CD4-positive, alpha-beta T cell treated with Interleukin-1 beta for 1 hour (primary cell): ENCODE results near the gene CARNS1.
"Not testable (repeated sequence)": the region's sequence is repeated elsewhere in the genome, so short reads cannot be mapped to it uniquely, and the experiment has no call there.

ENCODE experiments used
- DNase-seq, 2 donors: peaks; one replicate each; pipeline ENCODE4 v3.0.0-alpha.2; 2020 to 2022

The CARNS1 gene

DNA sequence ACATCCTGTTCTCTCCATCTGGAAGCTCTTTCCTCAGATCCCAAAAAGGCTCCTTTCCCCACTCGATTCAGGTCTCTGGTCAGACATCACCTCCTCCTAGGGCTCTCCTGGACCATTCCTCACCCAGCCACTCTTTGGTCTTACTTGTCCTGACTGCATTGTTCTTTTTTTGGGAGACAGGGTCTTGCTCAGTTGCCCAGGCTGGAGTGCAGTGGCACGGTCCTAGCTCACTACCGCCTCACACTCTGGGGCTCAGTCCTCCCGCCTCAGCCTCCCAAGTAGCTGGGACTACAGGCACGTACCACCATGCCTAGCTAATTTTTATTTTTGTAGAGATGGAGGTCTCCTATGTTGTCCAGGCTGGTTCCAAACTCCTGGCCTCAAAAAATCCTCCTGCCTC lies 30.0 kb downstream of the CARNS1 start:
- DNase-seq, result no peak

DNA sequence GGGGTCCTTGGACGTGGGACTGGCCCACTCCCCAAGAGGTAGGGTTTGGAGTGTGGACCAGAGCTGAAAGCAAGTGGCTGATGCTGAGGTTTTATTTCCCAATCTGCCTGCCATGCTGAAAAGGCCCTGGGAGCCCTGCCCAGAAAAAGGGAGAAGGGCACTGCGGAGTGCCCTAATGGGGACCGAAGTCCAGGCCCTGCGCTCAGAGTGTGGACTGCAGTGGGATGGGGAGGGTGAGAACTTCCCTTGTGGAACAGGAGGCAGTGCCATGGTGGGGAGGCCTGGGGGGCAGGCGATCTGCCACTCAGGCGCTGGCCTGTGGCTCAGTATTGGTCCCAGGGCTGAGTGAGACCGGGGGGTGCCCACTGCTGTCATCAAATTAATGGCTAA lies 32.7 kb downstream of the CARNS1 start:
- DNase-seq, result no peak

DNA sequence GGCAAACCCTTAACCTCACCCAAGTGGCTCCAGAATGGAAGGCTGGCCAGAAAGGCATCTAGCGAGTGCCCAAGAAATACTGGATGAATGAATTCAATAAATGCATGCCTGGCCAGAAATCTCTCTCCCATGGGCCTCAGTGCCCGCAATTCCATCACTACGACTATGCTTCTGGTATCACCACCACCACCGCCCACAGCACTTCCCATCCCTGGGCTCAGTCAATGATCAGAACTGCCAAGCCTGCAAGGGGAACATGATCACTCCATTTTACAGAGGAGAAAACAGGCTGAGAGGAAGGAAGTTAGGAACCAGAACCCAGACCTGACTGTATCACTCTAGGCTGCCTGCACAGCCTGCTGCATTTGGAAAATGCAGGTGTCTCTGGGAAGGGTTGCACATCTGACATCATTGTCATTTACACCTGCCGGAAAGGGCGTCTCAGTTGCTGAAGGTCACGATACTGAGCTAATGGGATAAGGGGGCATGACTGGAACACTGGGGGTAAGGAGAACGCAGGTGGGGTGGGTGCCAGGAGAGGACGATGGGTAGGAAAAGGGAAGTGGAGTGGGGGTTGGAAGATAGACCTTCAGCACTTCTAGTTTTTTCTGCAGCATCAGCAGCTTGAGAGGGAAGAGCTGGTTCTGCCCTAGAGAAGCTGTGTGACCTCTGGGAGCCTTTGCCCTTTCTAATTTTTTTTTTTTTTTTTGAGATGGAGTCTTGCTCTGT lies 33.8 kb downstream of the CARNS1 start:
- DNase-seq, result no peak

DNA sequence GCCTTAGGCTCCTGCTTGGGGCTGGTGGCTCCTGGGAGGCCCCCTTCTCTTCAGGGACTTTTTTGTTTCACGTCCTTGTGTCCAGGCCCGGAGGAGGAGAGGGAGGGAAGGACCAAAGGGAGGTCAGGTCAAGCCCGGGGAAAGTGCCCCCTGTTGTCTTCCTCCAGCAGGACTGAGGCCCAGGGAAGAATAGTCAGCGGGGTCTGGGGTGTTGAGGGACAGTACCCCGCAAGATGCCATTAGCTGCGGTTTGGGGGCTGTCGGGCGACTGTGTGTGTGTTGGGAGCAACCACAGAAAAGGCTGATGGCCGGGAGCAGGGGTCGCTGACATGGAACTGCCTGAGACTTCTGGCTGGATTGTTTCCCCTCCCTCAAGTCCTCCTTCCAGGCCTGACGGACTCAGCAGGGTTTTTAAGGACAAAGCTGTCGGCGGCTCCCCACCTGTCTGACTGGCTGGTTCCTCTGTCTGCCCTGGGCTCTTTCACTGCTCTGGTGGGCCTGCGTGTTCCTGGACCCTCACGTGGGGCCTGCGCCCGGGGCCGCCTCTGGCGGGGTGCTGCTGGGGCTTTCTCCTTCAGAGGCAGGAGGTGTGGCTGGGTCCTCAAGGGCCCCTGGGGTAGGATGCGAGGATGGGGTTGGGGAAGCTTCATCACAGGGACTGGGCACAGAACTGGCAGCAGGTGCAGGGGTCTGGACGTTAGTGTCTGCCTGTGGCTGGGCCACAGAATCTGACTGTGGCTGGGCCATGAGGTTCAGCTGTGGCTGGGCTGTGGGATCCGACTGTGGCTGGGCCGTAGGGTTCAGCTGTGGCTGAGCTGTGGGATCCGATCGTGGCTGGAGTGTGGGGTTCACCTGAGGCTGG lies 35.5 kb downstream of the CARNS1 start:
- DNase-seq, result no peak

DNA sequence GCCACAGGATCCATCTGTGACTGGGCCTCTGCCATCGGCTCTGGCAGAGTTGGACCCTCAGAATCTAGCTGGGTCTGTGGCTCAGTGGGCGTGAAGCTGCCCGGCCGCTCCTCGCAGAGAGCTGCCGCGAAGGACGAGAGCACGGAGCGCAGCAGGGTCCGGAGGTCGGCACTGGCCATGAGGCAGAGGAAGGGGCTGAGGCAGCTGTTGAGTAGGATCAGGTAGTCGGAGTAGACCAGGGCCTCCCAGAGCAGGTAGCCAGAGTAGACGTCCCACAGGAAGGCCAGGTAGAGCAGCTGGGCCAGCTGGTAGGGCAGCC lies 36.1 kb downstream of the CARNS1 start:
- no peak for DNase-seq

DNA sequence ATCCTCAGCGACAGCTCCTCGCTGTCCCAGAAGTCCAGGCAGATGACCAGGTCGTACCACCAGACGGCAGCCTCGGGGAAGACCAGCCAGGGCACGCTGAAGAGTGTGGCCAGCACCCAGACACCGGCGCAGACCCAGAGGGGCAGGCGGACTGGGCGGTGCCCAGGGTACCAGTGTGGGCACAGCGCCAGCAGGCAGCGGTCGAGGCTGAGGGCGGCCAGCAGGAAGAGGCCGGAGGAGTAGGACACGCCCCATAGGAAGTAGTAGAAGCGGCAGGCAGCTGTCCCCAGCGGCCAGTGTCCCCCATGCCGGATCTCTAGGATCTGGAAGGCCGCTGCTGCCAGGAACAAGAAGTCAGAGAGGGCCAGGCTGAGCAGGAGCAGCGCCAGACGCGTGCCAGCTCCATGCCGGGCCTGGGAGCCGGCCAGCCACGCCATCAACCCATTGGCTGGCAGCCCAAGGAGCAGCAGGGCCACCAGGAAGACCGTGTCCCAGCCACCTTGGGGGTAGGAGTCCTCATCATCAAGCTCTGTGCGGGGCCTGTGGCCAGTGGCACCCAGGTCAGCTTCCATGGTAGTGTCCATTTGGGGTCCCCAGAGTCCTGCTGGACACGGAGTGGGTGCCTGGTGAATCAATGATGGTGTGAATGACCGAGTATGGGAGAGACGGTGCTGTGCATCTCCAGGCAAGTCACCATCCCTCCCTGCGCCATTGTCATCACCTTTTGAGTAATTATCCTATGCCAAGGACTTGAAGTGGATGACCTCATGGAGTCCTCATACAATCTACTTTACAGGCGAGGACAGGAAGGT lies 36.9 kb downstream of the CARNS1 start, which contains the start of gene GPR152:
TSS of gene GPR152 (minus strand) at position 589 of the 812 bp plus-strand sequence. CDS start at position 584, 5 bp downstream.
- DNase-seq, result no peak

DNA sequence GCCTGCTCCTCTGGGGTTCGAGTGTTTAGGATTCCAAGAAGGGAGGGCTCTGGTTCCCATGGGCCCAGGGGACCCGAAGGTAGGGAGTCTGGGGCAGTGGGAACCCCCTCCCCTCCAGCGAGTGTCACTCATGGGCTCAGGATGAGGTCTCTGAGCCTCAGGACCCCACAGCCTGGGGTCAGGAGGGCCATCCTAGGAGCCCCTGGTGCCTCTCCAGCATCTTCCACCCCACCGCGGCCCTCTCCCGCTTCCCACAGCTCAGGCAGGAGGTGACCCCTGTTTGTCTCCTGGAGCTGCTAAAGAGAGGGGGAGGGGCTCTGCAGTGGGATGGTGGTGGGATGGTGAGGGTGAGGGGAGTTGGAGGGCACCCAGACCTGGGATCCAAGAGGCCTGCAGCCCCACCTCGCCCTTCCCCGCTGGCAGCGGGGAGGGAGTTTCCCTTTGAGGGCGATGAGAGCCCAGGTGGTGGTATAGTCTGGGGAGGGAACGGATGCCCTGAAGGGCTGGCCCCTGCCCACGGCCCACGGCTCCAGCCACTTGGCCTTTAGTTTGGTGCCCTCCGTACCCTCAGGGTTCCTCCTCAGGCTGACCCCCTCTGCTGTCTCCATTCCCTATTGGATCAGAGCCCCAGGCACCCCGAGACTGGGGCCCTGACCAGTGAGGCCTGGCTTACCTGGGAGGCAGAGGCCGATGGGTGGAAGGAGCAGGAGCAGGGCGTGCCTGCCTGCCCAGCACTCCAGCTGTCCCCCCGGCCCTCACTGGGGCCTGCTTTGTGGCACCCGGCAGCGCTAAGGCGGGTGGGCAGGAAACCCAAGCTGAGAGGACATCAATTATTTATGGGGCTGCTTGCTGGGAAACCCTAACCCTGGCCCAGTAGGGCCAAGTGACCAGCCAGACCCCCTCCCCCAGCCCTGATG lies 38.6 kb downstream of the CARNS1 start:
- no peak for DNase-seq

DNA sequence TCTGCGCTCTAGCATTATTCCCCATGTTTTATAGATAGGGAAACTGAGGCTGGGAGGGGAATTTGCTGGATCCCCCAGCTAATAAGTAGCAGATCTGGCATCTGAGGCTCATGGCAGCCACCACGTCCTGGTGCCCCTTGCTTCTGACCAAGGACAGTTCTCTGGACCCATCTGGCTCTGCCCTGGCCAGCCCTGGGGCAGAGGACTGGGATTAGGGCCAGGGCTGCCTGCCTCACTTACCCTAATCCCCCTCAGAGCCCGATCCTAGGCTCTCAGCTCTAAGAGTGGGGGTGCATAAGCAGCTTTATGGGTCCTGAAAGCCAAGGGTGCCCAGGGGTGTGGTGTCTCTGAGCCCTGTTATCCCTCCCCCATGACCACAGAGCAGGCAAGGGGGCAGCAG lies 39.6 kb downstream of the CARNS1 start, which contains the start of gene CABP4:
TSS of gene CABP4 (plus strand) at position 301 of the 400 bp plus-strand sequence. CDS start at position 371, 70 bp downstream.
- no peak for DNase-seq

DNA sequence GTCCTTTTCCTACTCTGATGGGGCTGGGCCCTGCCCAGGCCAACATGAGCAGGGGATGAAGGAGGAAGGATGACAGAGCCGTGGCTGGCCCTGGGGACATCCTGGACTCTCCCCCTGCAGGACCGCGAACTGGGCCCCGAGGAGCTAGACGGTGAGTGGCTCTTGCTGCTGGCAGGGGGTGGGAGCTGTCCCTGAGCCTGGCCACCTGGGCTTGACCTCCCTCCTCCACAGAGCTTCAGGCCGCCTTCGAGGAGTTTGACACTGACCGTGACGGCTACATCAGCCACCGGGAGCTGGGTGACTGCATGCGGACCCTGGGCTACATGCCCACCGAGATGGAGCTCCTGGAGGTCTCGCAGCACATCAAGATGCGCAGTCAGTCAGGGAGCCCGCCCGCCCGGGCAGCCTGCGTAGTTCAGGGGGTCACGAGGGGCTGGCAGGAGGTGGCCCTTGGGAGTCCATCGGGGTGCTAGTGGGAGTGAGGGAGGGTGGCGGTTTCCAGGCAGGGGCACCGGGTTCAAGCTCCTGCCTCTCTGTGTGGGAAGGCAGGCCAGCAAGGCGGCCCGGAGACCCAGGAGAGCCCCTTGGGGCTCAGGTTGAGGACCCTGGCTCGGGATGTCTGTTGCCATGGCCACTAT lies 40.7 kb downstream of the CARNS1 start:
- DNase-seq, result no peak

DNA sequence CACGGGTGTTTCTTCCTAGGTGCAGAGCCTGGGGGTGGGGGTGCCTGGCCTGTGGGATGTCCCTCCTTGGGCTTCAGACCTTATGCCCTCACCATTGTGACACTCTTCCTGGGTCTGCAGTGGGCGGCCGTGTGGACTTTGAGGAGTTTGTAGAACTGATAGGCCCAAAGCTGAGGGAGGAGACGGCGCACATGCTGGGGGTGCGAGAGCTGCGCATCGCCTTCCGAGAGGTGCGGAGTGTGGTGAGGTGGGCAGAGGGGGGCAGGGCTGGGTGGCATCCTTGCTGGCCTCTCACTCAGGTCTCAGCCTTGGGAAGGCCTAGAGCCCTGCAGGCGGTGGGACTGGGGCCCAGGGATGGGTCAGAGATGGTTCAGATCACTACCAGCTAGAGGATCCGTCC lies 42.0 kb downstream of the CARNS1 start:
- no peak for DNase-seq

DNA sequence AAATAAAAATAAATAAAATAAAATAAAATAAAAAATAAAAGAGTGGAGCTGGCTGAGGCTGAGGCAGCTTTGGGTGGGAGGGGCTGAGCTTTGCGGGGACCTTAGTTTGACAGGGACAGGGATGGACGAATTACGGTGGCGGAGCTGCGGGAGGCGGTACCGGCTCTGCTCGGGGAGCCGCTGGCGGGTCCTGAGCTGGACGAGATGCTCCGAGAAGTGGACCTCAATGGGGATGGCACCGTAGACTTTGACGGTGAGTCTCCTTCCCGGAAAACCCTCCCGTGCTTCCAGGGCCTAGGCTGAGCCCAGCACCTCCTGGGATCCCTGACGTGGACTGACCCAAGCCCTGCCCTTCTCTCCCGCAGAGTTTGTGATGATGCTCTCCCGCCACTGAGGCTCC lies 42.8 kb downstream of the CARNS1 start:
- DNase-seq, result no peak

DNA sequence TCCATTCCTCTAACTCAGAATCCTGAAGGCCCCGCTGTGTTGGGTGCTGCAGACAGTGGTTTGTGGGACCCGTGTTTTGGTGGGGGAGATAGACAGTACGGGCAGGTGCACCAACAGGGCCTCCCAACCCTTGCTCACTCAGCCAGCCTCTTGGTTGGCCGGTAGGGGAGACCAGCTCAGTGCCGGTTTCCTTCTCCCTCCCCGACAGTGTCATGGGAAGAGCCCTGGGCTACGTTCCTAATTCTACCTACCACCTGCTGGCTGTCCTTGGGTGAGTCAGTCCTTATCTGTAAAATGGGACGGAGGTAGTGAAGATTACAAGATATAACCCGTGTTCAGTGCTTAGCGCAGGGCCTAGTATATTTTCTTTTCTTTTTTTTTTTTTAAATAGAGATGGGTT lies 47.7 kb downstream of the CARNS1 start:
- DNase-seq, result no peak

DNA sequence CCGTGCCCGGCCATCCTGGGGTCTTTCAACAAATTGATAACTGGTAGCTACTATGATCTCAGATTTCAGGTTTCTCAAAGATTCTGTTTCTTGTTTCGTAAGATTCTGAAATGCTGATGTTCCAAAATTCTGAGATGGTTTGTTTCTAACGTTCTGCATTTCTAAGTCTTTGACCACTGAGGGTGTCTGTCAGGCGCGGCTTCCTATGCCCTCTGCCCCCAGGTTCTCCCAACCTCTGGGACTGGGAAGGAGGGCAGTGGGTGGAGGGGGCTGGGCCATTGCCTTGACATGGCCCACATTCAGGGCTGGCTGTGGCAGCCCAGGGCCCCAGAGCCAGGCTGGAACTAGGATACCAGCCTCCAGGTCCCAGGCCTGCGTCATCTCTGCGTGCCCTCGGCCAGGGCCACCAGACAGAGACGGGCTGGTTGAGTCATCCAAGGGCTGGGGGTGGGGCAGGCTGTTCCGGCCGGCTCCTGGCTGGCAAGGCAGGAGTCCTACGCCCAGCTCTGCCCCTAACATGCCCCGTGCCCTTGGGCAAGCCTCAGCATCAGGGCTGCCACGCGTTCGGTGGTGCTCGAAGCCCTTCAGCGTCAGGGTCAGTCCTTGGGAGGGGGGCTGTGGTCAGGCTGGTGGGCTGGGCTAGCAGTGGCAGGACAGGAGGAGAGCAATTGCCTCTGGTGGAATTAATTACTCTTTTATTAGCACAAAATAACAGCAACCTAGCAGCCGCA lies 48.4 kb downstream of the CARNS1 start:
- peak in 1 of 2 donors; percentile 76 for DNase-seq

DNA sequence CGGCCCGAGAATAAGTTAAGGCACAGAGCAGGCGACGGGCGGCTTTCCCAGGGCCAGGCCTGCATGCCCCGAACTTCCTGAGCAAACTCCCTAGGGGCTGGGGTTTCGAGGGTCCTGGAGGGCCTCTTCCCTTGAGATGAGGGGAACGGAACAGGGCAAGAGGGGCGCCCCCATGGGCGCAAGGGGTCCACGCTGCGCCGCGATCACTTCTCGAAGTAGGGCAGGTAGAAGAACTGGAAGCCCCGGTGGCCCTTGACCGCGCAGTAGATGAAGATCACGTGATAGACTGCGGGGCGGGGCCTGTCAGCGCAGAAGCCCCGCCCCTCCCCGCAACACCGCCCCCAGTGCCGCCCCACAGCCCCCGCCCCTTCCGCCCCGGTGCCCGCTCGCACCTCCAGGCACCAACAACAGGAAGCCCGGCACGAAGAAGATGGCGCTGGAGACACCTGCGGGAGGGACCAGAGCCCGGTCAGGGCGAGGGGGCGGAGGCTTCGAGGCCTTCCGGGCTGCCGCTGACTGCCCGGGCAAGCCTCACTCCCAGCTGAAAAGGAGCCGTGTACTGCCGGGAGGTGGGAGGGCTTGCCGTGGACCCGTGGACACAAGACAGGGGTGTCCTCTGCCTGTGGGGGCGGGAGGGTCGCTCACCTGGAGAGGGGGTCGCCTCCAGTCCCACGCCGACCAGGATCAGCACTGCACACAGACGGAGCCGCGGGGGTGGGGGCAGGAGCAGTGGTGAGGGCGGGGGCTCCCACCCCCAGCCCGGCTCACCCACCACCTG lies 49.1 kb downstream of the CARNS1 start:
- peak; percentile 96 for DNase-seq

DNA sequence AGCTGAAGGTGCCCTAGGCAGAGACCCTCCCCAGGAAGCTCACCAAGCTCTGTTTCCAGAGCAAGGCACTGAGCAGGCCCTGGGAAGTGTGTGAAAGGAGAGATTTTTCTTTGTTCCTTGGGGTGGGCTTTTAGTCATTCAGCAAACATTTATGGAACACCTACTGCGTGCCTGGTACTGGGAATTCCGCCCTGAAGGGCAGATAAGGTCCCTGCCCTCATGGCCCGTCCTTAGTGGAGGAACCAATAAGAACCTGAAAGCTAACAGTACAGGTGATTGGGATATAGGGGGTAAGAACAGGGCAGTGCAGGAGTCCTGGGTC lies 49.7 kb downstream of the CARNS1 start:
- no peak for DNase-seq

DNA sequence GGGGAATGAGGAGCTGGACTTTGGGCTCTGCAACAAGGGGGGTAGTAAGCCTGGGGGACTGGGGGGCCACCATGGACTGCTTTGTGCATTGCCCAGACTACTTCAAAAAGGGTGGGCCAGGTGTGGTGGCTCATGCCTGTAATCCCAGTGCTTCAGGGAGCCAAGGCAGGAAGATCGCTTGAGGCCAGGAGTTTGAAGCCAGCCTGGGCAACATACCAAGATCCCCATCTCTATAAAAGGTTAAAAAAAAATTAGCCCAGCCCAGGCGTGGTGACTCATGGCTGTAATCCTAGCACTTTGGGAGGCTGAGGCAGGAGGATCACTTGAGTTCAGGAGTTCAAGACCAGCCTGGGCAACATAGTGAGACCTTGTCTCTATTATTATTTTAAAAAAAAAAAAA lies 50.1 kb downstream of the CARNS1 start:
- DNase-seq, result not testable (repeated sequence)

DNA sequence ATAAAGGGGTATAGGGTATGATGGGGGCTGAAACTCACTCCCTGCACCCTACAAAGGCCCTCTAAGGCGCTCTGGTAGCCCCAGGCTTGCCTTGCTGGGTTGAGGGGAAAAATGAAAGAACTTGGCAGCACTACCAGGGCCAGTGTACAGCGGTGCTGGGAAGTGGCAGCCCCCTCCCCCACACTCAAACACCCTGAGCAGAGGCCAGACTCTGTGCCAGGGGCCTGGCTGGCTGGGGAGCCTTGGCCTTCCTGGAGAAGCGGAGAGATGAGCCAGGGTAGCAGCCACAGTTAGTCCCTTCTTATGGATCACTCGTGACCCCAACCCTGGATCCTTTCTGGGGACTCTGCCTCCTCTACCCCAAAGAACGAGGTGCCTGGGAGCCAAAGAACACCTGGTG lies 50.9 kb downstream of the CARNS1 start:
- no peak for DNase-seq

DNA sequence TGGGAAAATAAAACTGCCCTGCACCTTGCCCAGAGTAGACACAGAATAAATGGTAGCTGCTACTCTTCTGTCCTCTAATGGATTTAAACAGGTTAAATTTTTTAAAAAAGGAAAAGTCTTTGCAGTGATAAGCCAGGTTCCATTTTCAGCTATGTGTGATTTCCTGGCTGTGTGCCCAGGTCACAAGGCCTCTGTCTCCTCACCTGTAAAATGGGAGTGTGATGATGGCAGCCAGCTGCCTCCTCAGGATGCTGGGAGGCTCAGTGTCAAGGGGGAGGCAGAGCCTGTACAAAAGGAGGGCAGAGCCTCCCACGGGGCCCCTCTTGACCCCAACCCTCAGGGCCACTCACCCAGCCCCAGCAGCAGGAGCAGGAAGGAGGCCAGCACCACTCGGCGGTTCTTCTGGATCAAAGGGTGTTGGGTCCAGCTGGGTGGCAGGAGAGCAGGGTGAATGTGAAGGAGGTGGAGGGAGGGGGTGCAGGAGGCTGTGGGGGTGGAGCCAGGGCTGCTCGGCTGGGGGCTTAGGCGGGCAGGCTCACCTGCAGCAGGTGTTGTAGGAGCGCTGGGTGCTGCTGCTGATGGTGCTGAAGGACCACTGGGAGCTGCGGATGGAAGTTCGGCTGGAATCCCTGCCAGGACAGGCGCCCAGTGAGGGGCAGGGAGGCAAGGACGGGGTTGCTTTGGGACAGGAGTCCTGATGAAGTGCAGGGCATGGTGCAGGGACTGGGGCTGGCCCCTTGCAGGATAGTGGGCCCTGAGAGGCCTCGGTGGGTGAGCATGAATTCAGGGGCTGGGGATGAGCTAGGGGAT lies 51.7 kb downstream of the CARNS1 start:
- DNase-seq, result no peak

DNA sequence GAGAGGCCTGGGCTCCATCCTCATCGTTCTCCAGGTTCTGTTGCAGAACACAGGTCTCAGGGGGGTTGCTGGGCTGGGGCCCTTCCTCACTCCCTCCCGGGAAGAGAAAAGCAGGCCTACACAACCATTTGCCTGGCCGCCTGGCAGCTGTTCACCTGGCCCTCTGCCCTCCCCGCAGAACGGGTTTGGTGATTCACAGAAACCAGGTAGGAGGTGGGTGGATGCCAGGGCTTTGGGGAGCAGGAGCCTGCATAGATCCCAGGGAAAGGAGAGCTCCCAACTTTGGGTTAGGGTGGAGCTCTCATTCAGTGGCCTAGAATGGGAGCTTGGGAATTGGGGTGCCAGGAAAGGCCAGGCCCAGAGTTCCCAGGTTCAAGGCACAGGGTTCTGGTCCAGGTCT lies 52.6 kb downstream of the CARNS1 start:
- DNase-seq, result no peak

DNA sequence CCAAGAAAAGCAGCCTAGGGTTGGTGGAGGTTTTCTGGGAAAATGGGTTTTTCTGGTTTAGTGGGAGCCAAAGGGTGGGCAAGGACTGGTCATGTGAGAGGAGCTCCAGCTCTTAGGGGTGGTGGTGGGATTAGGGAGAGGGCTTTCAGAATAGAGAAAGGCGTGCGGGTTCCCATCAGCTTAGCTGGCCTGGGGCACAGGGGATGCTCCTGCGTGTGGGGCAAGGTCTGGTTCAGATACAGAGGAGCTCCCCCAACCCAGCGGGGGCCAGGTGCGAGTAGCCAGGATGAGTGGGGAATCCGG lies 52.9 kb downstream of the CARNS1 start:
- DNase-seq, result no peak
